ENCODE results near the gene CCDC93.

The CCDC93 gene

DNA sequence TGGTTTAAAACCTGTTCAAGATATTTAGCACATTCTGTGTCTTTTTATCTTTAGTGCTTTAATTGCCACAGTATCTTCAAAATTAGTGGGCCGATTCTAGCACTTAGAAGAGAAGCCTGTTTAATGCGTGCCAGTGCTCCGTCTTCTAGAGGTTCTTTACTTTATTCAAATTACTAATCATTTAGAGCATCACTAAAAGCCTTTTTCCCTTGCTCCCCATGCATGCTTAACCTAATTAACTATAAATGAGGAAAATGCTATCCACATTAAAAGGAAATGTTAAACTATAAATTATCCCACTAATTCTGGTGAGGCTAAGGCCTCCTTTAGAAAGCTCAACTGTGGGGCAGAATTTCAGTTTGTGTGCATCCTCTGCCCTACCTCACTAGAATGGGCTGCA, 42.9 kb upstream of the CCDC93 start:
- DNase-seq (ENCODE audit: extremely low read depth, low read depth), result no peak
- H3K4me3 ChIP-seq (replicated peaks; ENCODE audit: low read depth, low read length), result no peak overlapping the region
- TF ChIP-seq, protein P1, sequence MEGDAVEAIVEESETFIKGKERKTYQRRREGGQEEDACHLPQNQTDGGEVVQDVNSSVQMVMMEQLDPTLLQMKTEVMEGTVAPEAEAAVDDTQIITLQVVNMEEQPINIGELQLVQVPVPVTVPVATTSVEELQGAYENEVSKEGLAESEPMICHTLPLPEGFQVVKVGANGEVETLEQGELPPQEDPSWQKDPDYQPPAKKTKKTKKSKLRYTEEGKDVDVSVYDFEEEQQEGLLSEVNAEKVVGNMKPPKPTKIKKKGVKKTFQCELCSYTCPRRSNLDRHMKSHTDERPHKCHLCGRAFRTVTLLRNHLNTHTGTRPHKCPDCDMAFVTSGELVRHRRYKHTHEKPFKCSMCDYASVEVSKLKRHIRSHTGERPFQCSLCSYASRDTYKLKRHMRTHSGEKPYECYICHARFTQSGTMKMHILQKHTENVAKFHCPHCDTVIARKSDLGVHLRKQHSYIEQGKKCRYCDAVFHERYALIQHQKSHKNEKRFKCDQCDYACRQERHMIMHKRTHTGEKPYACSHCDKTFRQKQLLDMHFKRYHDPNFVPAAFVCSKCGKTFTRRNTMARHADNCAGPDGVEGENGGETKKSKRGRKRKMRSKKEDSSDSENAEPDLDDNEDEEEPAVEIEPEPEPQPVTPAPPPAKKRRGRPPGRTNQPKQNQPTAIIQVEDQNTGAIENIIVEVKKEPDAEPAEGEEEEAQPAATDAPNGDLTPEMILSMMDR (IDR thresholded peaks at IDR 0.05; ENCODE audit: low read depth, low read length, missing control alignments), result no peak

DNA sequence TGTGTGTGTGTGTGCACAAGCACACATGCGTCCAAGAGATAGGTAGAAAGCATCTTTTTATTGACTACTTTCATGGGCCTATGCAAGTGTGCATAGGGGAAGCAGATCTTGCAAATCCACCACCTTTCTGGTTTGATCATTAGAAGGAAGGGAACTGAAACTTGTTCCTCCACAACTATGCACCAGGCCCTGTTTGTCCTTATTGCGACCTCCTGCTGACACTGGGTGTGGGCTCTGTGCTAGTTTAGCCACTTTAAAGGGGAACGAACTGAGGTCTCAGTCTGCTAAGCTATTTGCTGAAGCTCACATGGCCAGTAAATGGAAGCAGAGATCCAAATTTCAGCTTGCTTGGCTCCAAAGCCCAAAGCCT, 42.3 kb upstream of the CCDC93 start:
- H3K4me3 ChIP-seq (replicated peaks; ENCODE audit: low read depth, low read length), result no peak overlapping the region
- TF ChIP-seq, protein P1 (IDR thresholded peaks at IDR 0.05; ENCODE audit: low read depth, low read length, missing control alignments), result no peak
- no peak for DNase-seq (ENCODE audit: extremely low read depth, low read depth)

DNA sequence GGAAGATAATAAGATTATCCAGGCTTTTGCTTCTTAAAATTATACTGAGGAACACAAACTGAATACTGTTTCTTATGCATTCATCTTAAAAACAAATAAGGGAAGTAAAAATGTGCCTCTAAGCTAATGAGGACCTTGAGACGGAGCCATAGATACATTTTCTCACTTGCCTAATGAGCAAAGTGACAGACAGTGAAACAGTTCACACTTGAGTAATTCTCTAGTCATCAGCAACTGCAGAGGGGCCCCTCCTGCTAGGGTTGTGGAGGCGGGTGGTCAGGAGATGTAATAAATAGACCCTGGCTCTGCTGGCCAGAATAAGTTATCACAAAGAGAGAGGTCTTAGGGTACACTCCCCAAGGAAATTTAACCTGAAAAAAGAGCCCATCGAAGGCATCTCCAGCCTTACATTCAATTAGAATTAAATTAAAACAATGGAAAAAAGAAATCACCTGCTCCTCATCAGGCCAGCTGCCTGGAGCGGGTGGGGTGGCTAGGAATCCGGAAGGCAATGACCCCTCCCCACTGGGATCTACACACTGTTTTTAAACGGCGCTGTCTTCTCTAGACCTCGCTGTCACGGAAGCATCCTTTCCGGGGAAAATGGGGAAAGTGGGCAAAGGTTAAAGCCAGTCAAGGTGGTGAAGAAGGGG, 41.8 kb upstream of the CCDC93 start:
- H3K4me3 ChIP-seq (replicated peaks; ENCODE audit: low read depth, low read length), result no peak overlapping the region
- TF ChIP-seq, protein P1 (IDR thresholded peaks at IDR 0.05; ENCODE audit: low read depth, low read length, missing control alignments), result no peak
- DNase-seq (ENCODE audit: extremely low read depth, low read depth), result no peak

DNA sequence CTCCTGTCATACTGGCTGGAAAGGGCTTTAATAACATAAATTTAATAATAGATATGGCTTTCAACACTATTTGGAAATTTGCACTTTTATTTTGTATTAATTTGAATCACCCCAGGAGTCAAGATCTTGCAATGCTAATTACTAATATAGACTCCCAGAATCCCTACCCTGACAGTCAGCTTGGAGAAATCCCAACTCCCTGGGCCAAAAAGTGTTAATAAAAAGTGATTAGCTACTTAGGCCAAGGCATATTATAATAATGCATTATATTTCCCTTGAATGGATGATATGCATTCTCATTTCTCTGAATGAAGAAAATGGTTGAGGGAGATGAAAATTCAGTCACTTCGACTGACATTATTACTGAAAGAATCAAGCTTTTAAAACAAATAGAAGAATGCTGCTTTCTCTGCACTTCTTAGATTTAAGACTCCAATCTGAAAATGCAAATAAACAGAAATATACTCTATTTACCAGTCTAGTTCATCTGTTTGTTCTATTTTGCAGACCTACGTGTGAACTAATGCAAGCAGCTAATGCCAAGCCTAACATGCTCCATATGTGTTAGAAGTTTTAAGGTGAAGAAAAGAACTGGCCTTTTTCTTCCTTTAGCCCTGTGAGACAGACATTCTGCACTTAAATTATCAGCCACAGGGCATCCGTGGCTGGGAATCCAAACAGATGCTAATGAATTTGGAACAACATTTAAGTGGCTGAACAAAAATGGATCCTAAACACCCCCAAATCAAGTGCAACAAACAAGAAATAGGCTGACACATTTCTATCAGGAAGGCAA, 40.5 kb upstream of the CCDC93 start:
- DNase-seq (ENCODE audit: extremely low read depth, low read depth), result no peak

DNA sequence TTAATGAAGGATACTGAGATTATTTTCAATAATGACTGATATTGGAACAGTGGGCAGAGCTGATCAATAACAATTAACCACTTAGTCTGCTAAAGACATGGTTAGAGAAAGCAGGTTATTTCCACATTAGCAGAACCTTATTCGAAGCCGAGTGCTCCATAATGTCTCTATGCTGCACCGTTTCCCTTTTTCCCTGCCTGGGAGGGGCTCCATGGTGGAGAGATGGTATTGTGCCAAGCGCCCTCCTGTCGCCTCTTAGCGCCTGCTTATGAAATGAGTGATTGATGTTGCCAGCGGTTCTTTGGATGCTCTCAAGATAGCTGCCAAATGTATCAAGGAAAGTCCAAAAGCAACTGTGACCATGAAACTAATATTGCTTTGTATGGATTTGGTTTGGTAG, 39.8 kb upstream of the CCDC93 start:
- TF ChIP-seq, protein P1 (IDR thresholded peaks at IDR 0.05; ENCODE audit: low read depth, low read length, missing control alignments), result no peak
- no peak overlapping the region for H3K4me3 ChIP-seq (replicated peaks; ENCODE audit: low read depth, low read length)
- DNase-seq (ENCODE audit: extremely low read depth, low read depth), result no peak

More for the DNA sequence above, 40.5 kb upstream of the CCDC93 start:
- no peak overlapping the region for H3K4me3 ChIP-seq (replicated peaks; ENCODE audit: low read depth, low read length)
- TF ChIP-seq, protein P1 (IDR thresholded peaks at IDR 0.05; ENCODE audit: low read depth, low read length, missing control alignments), result no peak

DNA sequence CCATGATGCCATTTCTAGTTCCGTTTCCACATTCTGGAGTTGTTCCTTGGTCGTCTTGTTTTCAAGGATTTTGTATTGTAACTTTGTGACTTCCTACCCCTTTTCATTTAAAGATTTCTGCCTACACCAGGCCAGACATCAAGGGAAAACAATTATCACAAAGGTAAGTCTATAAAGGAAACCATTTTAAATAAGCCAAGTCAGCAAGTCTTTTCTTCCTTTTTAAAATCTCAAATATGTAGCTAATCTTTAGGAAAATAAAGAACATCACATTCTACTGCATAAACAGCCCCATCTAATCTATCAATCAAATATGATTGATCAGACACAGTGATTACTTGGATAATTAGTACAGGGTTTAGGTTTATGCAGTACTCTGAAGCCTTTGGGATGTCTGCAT, 38.6 kb upstream of the CCDC93 start:
- no peak overlapping the region for H3K4me3 ChIP-seq (replicated peaks; ENCODE audit: low read depth, low read length)
- no peak for DNase-seq (ENCODE audit: extremely low read depth, low read depth)
- TF ChIP-seq, protein P1 (IDR thresholded peaks at IDR 0.05; ENCODE audit: low read depth, low read length, missing control alignments), result no peak

Measured in HFF-Myc (cell line).